Measurements from ENCODE around the gene WFIKKN1.
"Not testable (repeated sequence)": the region's sequence is repeated elsewhere in the genome, so short reads cannot be mapped to it uniquely, and the experiment has no call there.

The WFIKKN1 gene

GRCh38 chr16:595942-596735 lies 34.6 kb upstream of the WFIKKN1 start:
- no peak for DNase-seq

- no peak for DNase-seq
Measured at GRCh38 chr16:596736-597060, 34.1 kb upstream of the WFIKKN1 start.

GRCh38 chr16:597655-598054 lies 33.1 kb upstream of the WFIKKN1 start:
- not testable (repeated sequence) for DNase-seq

- no peak for DNase-seq
Measured at GRCh38 chr16:598823-599739, 31.7 kb upstream of the WFIKKN1 start.

- DNase-seq = no peak
Measured at GRCh38 chr16:600781-601180, 30.0 kb upstream of the WFIKKN1 start.

GRCh38 chr16:603933-604332 lies 26.9 kb upstream of the WFIKKN1 start:
- DNase-seq = no peak

- DNase-seq = no peak
Measured at GRCh38 chr16:606656-607307, 24.0 kb upstream of the WFIKKN1 start.

- peak in 1 of 2 experiments; percentile 7 for DNase-seq
Measured at GRCh38 chr16:608019-608418, 22.8 kb upstream of the WFIKKN1 start.

- no peak for DNase-seq
Measured at GRCh38 chr16:609316-609715, 21.5 kb upstream of the WFIKKN1 start.

- no peak for DNase-seq
Measured at GRCh38 chr16:609984-610383, 20.8 kb upstream of the WFIKKN1 start.

- DNase-seq = peak; percentile 38 to 63
Measured at GRCh38 chr16:610513-611381, 20.0 kb upstream of the WFIKKN1 start.

- no peak for DNase-seq
Measured at GRCh38 chr16:615122-615521, 15.7 kb upstream of the WFIKKN1 start.

GRCh38 chr16:616733-617586 lies 13.8 kb upstream of the WFIKKN1 start:
- no peak for DNase-seq

- DNase-seq = no peak
Measured at GRCh38 chr16:617855-618254, 12.9 kb upstream of the WFIKKN1 start.

GRCh38 chr16:619476-620100 lies 11.2 kb upstream of the WFIKKN1 start:
- no peak for DNase-seq

- no peak for DNase-seq
Measured at GRCh38 chr16:620700-621525, 9.9 kb upstream of the WFIKKN1 start.

- no peak for DNase-seq
Measured at GRCh38 chr16:621526-622105, 9.2 kb upstream of the WFIKKN1 start.

GRCh38 chr16:622920-623280 lies 7.9 kb upstream of the WFIKKN1 start:
- no peak for DNase-seq

- no peak for DNase-seq
Measured at GRCh38 chr16:624526-625070, 6.2 kb upstream of the WFIKKN1 start.
